ENCODE data around the gene ARHGAP45. TPM values are rescaled to one million over a fixed set of nuclear protein-coding genes. Genes with fewer than 3 reads are reported as not detected.

The ARHGAP45 gene
- total and polyA plus RNA-seq, 9 of the 15 experiments (the other 6 are each of a cell fraction or from before 2014, with no cell fraction given) = 0.08 to 22.1 (median 4.2) TPM

DNA sequence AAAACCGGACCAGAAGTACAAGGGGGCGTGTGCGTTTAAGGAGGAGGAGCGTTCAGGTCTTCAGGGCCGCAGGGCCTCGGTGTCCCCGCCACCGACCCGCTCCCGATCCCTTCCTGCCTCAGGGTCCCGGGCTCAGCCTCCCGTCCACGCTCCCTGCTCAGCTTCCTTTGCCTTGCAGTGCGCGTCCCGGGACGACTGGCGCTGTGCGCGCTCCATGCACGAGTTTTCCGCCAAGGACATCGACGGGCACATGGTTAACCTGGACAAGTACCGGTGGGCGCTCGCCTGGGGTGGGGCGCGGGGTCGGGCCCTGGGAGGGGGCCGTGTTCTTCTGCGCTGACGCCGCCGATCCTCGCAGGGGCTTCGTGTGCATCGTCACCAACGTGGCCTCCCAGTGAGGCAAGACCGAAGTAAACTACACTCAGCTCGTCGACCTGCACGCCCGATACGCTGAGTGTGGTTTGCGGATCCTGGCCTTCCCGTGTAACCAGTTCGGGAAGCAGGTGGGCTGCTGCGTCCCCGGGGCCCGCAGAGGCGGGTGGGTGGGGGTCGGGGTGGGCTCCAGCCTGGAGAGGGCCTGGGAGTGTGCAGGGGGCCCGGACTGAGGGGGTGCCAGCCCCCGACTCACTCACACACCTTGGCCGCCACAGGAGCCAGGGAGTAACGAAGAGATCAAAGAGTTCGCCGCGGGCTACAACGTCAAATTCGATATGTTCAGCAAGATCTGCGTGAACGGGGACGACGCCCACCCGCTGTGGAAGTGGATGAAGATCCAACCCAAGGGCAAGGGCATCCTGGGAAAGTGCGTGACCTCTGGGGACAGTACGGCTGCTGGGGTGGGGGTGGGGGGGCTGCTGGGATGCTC is 38.3 kb downstream of the ARHGAP45 start:
- Histone ChIP-seq H3K27me3 (ENCODE audit: control insufficient read depth in 2 of 2, insufficient read depth in 2 of 2, low read length in 2 of 2) (no peaks in the 10 kb centered on the region), H4K20me1 (replicated peaks; ENCODE audit: control insufficient read depth, insufficient read depth, low read length) (no peaks in the 10 kb centered on the region; the same call in 1 of the 2 replicates), H3K27ac (ENCODE audit: extremely low read depth, low read depth, low read length) (peak overlapping the region; percentile 98), H3K9ac (ENCODE audit: insufficient read depth in 1 of 2, low read depth in 2 of 2, low read length in 2 of 2) (peak overlapping the region; percentile 88 to 95), H3K36me3 (ENCODE audit: control insufficient read depth, insufficient read depth, low read length) (peaks cover 46% of the 10 kb centered on the region; the same call in 2 of the 3 replicates), H3K79me2 (ENCODE audit: control insufficient read depth, insufficient read depth, low read length) (peaks cover 25% of the 10 kb centered on the region), H3K9me3 (replicated peaks; ENCODE audit: control insufficient read depth, insufficient read depth, low read depth, low read length) (no peaks in the 10 kb centered on the region; the same call in 1 of the 2 replicates), H3K4me2 (ENCODE audit: insufficient read depth, low read length) (peak overlapping the region; percentile 73), H2AFZ (ENCODE audit: low read depth, low read length) (no peak overlapping the region), H3K4me3 (peak overlapping the region; percentile 97), H3K4me1 (replicated peaks in 1 of 2; ENCODE audit: control insufficient read depth in 2 of 2, insufficient read depth in 2 of 2, low read length in 2 of 2) (peaks cover 21 to 77% of the 10 kb centered on the region in 2 experiments), H3K9me1 (ENCODE audit: control insufficient read depth, insufficient read depth, low read length) (no peaks in the 10 kb centered on the region)
- intact Hi-C loops (cut with micrococcal nuclease) = no loop called here
- in situ Hi-C loops (cut with MboI) = no loop called here
- BruUV-seq (replicated peaks) = TSS peak; percentile 64
- FAIRE-seq = peak; percentile 58
- 45% methylated on average over 58 of the region's 69 CpGs for WGBS (ENCODE audit: insufficient coverage, low coverage, missing lambda C conversion rate)
- ATAC-seq = no peak
- ChIA-PET POLR2A (interaction anchor here (0.6 to 1.6 kb wide), 4 partner anchors 11 to 281 kb away, joined by 3 to 5 read pairs (median 4); partner anchors contain the start of gene CIRBP), CTCF (ENCODE audit: low intra/inter-chr PET ratio) (no interaction called here)
- DNase-seq (ENCODE audit: extremely low read depth in 1 of 4, low spot score in 3 of 4) = peak in 3 of 4 experiments; percentile 41 to 56 (median 45)
- TF ChIP-seq ZBED1 (IDR thresholded peaks at IDR 0.05) (no peak), SRSF1 (IDR thresholded peaks at IDR 0.05; ENCODE audit: low read depth, low read length) (no peak), FOXP1 (CRISPR knock-in tag; IDR thresholded peaks at IDR 0.05) (no peak), CBX1 (IDR thresholded peaks at IDR 0.05; ENCODE audit: low read depth) (no peak), TAF15 (IDR thresholded peaks at IDR 0.05; ENCODE audit: low read depth, low read length) (no peak), ZC3H8 (IDR thresholded peaks at IDR 0.05) (no peak), PCBP2 (IDR thresholded peaks at IDR 0.05; ENCODE audit: low read depth, low read length, poor library complexity, severe bottlenecking) (no peak)
- TF ChIP-seq, protein P1, sequence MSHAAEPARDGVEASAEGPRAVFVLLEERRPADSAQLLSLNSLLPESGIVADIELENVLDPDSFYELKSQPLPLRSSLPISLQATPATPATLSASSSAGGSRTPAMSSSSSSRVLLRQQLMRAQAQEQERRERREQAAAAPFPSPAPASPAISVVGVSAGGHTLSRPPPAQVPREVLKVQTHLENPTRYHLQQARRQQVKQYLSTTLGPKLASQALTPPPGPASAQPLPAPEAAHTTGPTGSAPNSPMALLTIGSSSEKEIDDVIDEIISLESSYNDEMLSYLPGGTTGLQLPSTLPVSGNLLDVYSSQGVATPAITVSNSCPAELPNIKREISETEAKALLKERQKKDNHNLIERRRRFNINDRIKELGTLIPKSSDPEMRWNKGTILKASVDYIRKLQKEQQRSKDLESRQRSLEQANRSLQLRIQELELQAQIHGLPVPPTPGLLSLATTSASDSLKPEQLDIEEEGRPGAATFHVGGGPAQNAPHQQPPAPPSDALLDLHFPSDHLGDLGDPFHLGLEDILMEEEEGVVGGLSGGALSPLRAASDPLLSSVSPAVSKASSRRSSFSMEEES (CRISPR knock-in tag; IDR thresholded peaks at IDR 0.05) = no peak
- TF ChIP-seq, protein P2, sequence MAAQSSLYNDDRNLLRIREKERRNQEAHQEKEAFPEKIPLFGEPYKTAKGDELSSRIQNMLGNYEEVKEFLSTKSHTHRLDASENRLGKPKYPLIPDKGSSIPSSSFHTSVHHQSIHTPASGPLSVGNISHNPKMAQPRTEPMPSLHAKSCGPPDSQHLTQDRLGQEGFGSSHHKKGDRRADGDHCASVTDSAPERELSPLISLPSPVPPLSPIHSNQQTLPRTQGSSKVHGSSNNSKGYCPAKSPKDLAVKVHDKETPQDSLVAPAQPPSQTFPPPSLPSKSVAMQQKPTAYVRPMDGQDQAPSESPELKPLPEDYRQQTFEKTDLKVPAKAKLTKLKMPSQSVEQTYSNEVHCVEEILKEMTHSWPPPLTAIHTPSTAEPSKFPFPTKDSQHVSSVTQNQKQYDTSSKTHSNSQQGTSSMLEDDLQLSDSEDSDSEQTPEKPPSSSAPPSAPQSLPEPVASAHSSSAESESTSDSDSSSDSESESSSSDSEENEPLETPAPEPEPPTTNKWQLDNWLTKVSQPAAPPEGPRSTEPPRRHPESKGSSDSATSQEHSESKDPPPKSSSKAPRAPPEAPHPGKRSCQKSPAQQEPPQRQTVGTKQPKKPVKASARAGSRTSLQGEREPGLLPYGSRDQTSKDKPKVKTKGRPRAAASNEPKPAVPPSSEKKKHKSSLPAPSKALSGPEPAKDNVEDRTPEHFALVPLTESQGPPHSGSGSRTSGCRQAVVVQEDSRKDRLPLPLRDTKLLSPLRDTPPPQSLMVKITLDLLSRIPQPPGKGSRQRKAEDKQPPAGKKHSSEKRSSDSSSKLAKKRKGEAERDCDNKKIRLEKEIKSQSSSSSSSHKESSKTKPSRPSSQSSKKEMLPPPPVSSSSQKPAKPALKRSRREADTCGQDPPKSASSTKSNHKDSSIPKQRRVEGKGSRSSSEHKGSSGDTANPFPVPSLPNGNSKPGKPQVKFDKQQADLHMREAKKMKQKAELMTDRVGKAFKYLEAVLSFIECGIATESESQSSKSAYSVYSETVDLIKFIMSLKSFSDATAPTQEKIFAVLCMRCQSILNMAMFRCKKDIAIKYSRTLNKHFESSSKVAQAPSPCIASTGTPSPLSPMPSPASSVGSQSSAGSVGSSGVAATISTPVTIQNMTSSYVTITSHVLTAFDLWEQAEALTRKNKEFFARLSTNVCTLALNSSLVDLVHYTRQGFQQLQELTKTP (IDR thresholded peaks at IDR 0.05; ENCODE audit: low read depth in 1 of 2, partially characterized antibody in 2 of 2) = no peak
- TF ChIP-seq, protein P3, sequence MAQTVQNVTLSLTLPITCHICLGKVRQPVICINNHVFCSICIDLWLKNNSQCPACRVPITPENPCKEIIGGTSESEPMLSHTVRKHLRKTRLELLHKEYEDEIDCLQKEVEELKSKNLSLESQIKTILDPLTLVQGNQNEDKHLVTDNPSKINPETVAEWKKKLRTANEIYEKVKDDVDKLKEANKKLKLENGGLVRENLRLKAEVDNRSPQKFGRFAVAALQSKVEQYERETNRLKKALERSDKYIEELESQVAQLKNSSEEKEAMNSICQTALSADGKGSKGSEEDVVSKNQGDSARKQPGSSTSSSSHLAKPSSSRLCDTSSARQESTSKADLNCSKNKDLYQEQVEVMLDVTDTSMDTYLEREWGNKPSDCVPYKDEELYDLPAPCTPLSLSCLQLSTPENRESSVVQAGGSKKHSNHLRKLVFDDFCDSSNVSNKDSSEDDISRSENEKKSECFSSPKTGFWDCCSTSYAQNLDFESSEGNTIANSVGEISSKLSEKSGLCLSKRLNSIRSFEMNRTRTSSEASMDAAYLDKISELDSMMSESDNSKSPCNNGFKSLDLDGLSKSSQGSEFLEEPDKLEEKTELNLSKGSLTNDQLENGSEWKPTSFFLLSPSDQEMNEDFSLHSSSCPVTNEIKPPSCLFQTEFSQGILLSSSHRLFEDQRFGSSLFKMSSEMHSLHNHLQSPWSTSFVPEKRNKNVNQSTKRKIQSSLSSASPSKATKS (CRISPR knock-in tag; IDR thresholded peaks at IDR 0.05) = no peak
